Measurements from ENCODE around the gene GRK5. TPM values are rescaled to one million over a fixed set of nuclear protein-coding genes. Genes with fewer than 3 reads are reported as not detected.

The GRK5 gene
- total and polyA plus RNA-seq, 9 of the 15 experiments (the other 6 are each of a cell fraction or from before 2014, with no cell fraction given) = 0.46 to 0.83 (median 0.67) TPM; not detected in 2

DNA sequence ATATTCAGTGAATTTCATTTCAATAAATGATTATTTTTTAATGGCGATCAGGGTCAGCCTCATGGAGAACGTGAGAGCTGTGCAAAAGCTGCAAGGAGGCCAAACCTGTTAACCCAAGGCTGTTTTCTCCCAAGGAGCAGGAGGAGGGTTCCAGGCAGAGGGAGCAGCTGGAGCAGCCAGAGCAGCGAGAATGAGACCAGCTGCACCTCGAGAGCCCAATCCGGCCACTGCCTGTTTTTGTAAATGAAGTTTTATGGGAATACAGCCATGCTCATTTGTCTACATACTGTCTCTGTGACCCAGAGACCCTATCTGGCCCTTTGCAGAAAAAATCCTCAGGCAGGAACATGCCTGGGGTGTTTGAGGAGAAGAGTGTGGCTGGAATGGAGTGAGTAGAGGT, 104.9 kb downstream of the GRK5 start:
- CTCF ChIA-PET (ENCODE audit: low intra/inter-chr PET ratio) = no interaction called here
- WGBS (ENCODE audit: insufficient coverage, low coverage, missing lambda C conversion rate) = 28% methylated on average over 5 of the region's 5 CpGs
- no peak overlapping the region for H3K9ac ChIP-seq (ENCODE audit: insufficient read depth in 1 of 2, low read depth in 2 of 2, low read length in 2 of 2)
- H3K9me1 ChIP-seq (ENCODE audit: control insufficient read depth, insufficient read depth, low read length) = no peaks in the 10 kb centered on the region
- H3K4me1 ChIP-seq (replicated peaks in 1 of 2; ENCODE audit: control insufficient read depth in 2 of 2, insufficient read depth in 2 of 2, low read length in 2 of 2) = peaks cover 13% of the 10 kb centered on the region in 2 experiments; a peak in 4 of 5 replicates
- H3K4me2 ChIP-seq (ENCODE audit: insufficient read depth, low read length) = no peak overlapping the region
- no peak for DNase-seq (ENCODE audit: extremely low read depth in 1 of 4, low spot score in 3 of 4)
- no TSS peak for BruUV-seq (replicated peaks)
- H3K79me2 ChIP-seq (ENCODE audit: control insufficient read depth, insufficient read depth, low read length) = no peaks in the 10 kb centered on the region
- no peak overlapping the region for H3K4me3 ChIP-seq
- H3K27me3 ChIP-seq (ENCODE audit: control insufficient read depth in 2 of 2, insufficient read depth in 2 of 2, low read length in 2 of 2) = no peaks in the 10 kb centered on the region
- no peaks in the 10 kb centered on the region for H3K36me3 ChIP-seq (ENCODE audit: control insufficient read depth, insufficient read depth, low read length)
- no peak for ATAC-seq
- in situ Hi-C loops (cut with MboI) (no loop called here), intact Hi-C loops (cut with micrococcal nuclease) (no loop called here)
- no peak overlapping the region for H2AFZ ChIP-seq (ENCODE audit: low read depth, low read length)
- no peaks in the 10 kb centered on the region for H3K9me3 ChIP-seq (replicated peaks; ENCODE audit: control insufficient read depth, insufficient read depth, low read depth, low read length)
- H3K27ac ChIP-seq (ENCODE audit: extremely low read depth, low read depth, low read length) = no peak overlapping the region
- POLR2A ChIA-PET = no interaction called here
- FAIRE-seq = no peak
- H4K20me1 ChIP-seq (replicated peaks; ENCODE audit: control insufficient read depth, insufficient read depth, low read length) = no peaks in the 10 kb centered on the region
- TF ChIP-seq BRD4 (IDR thresholded peaks at IDR 0.05) (no peak), LCOR (CRISPR knock-in tag; IDR thresholded peaks at IDR 0.05) (no peak), ZNF133 (CRISPR knock-in tag; IDR thresholded peaks at IDR 0.05) (no peak), ZNF785 (CRISPR knock-in tag; IDR thresholded peaks at IDR 0.05) (no peak), NONO (IDR thresholded peaks at IDR 0.05; ENCODE audit: low read depth in 2 of 2, low read length in 1 of 2) (no peak), NCOA6 (IDR thresholded peaks at IDR 0.05) (no peak), PRPF4 (IDR thresholded peaks at IDR 0.05; ENCODE audit: insufficient read depth, low read depth, low read length, poor library complexity, severe bottlenecking) (no peak), HDAC2 (IDR thresholded peaks at IDR 0.05) (no peak), ZKSCAN8 (CRISPR knock-in tag; IDR thresholded peaks at IDR 0.05) (no peak), ZNF121 (CRISPR knock-in tag; conservative IDR thresholded peaks at IDR 0.05) (no peak), RBBP5 (IDR thresholded peaks at IDR 0.05; ENCODE audit: borderline replicate concordance, insufficient read depth, low read length, poor library complexity, severe bottlenecking) (no peak), SIRT6 (IDR thresholded peaks at IDR 0.05; ENCODE audit: low read depth, low read length) (no peak), LARP7 (IDR thresholded peaks at IDR 0.05) (no peak)

Data from K562 (cell line).